OCI-LY7 (cell line): Measurements from ENCODE around the gene HOXD4. TPM values are rescaled to one million over a fixed set of nuclear protein-coding genes. Genes with fewer than 3 reads are reported as not detected.

Source experiments
- BruUV-seq: library from RNA; stranded (reverse); fragments of 400-500 nt; replicated peaks from 2 replicates; lab custom pipeline; 2021; lab: Mats Ljungman, UMichigan
- CTCF ChIA-PET: fragments of 300-600 bp; sonication (Branson Sonifier 250); formaldehyde crosslinking; loops from one replicate; lab custom pipeline; 2022; ENCODE audit warnings: antibody characterized with exemption; ENCODE audit not compliant: unreplicated experiment; lab: Charles Lee
- POLR2A ChIA-PET: fragments of 300-600 bp; sonication (Branson Sonifier 250); formaldehyde crosslinking; loops from one replicate; lab custom pipeline; 2022; ENCODE audit warnings: antibody characterized with exemption; lab: Charles Lee
- DNase-seq: peaks from one replicate; pipeline ENCODE4 v3.0.0-alpha.2; 2015; ENCODE audit warnings: low spot score
- H2AFZ ChIP-seq: fragments of 200-600 bp; sonication (generic), shearing (Covaris generic); 2 replicates; pipeline ENCODE4 v1.6.1; 2014; ENCODE audit warnings: mild to moderate bottlenecking, antibody characterized with exemption, low read length, moderate library complexity
- H3K27ac ChIP-seq: fragments of 200-600 bp; sonication (generic); 2 replicates; pipeline ENCODE4 v1.5.1; 2014; ENCODE audit warnings: mixed run types, low read depth, mild to moderate bottlenecking, moderate library complexity, low read length, inconsistent platforms; ENCODE audit not compliant: poor library complexity, severe bottlenecking
- H3K36me3 ChIP-seq: fragments of 200-600 bp; sonication (generic); 2 replicates; pipeline ENCODE4 v1.6.1; 2014; ENCODE audit warnings: mild to moderate bottlenecking, antibody characterized with exemption, low read length, moderate library complexity, mixed read lengths; ENCODE audit not compliant: insufficient read depth
- H3K4me1 ChIP-seq: fragments of 200-600 bp; sonication (generic); 2 replicates; pipeline ENCODE4 v1.5.1; 2014; ENCODE audit warnings: mild to moderate bottlenecking, low read length; ENCODE audit not compliant: insufficient read depth, poor library complexity, severe bottlenecking
- H3K4me2 ChIP-seq: fragments of 200-600 bp; sonication (generic); 2 replicates; pipeline ENCODE4 v1.6.1; 2014; ENCODE audit warnings: mild to moderate bottlenecking, low read length
- H3K4me3 ChIP-seq: fragments of 200-600 bp; sonication (generic); 2 replicates; pipeline ENCODE4 v1.5.1; 2014; ENCODE audit warnings: mild to moderate bottlenecking, low read depth, low read length; ENCODE audit not compliant: poor library complexity, severe bottlenecking
- H3K79me2 ChIP-seq: fragments of 200-600 bp; sonication (generic); 2 replicates; pipeline ENCODE4 v1.6.1; 2016; ENCODE audit warnings: low read depth, mild to moderate bottlenecking, low read length, moderate library complexity, mixed read lengths; ENCODE audit not compliant: insufficient read depth
- H3K9me2 ChIP-seq: fragments of 200-600 bp; sonication (generic); 2 replicates; pipeline ENCODE4 v1.6.1; 2016; ENCODE audit warnings: mild to moderate bottlenecking, low read length, mixed read lengths; ENCODE audit not compliant: insufficient read depth
- H3K9me3 ChIP-seq: fragments of 200-600 bp; sonication (generic); 2 replicates; pipeline ENCODE4 v1.6.1; 2014; ENCODE audit warnings: mild to moderate bottlenecking, mixed run types, low read length, mixed read lengths
- H4K20me1 ChIP-seq: fragments of 200-600 bp; sonication (generic); 2 replicates; pipeline ENCODE4 v1.6.1; 2014; ENCODE audit warnings: mild to moderate bottlenecking, antibody characterized with exemption, low read length, moderate library complexity, mixed read lengths; ENCODE audit not compliant: insufficient read depth
- EZH2phosphoT487 ChIP-seq: fragments of 200-600 bp; sonication (generic); IDR thresholded peaks from 2 replicates; pipeline ENCODE4 v1.6.1; 2018; ENCODE audit warnings: low read depth, borderline replicate concordance, mild to moderate bottlenecking, mixed run types, antibody characterized with exemption, low read length, moderate library complexity, mixed read lengths
- intact Hi-C: fragments of 100-400 bp; cut with micrococcal nuclease; formaldehyde crosslinking; loops from one replicate; pipeline ENCODE4 v1.10.0; 2022; ENCODE audit not compliant: unreplicated experiment
- microRNA-seq: library from miRNA; unstranded; fragments of <30 nt; microRNA quantifications from one replicate; pipeline ENCODE4 v1.2.0, GENCODE V29; 2022; ENCODE audit warnings: borderline replicate concordance
- small RNA-seq: library from RNA; depleted of rRNA; stranded (forward); fragments of <200 nt; gene quantifications from one replicate; pipeline ENCODE3, GENCODE V24; 2014
- total RNA-seq, 2 experiments: library from RNA; depleted of rRNA in 1 of 2; stranded (reverse); fragments of >200 nt in 1 of 2; shearing (Covaris generic) in 1 of 2; gene quantifications; 2 replicates each; pipeline ENCODE4 v1.2.3, GENCODE V29; 2014 to 2022
- TF ChIP-seq, protein P1 (sequence below): fragments of 200-600 bp; sonication (generic); conservative IDR thresholded peaks from 2 replicates; pipeline ENCODE4 v1.5.1; 2014; ENCODE audit warnings: mild to moderate bottlenecking, antibody characterized with exemption, low read length, moderate library complexity, mixed read lengths

HOXD4 gene
- total RNA-seq, 2 experiments from 2014 or later, result not detected

DNA sequence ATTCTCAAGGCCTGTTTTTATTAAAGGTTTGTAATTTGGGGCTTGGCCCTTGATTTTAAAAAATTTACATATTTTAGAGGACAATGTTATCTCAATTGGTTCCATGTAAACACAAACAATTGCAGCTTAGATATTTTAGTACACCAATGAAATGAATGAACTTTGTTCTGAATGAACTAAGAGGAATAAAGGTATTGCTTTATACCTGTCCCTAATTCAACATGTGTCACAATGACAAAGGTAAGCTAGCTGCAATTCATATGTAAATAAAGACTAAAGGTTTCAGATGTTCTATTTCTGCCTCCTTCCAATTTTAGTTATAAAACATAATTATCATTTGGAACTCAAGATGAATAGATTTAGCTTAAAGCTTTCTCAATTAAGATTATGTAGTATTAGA lies 48.6 kb downstream of the HOXD4 start:
- Histone ChIP-seq H2AFZ (no peak overlapping the region), H3K4me2 (no peak overlapping the region), H3K27ac (no peak overlapping the region), H3K4me1 (no peaks in the 10 kb centered on the region), H3K36me3 (no peaks in the 10 kb centered on the region), H3K9me2 (no peaks in the 10 kb centered on the region), H4K20me1 (no peaks in the 10 kb centered on the region), H3K4me3 (no peak overlapping the region), H3K79me2 (no peaks in the 10 kb centered on the region), H3K9me3 (no peaks in the 10 kb centered on the region)
- TF ChIP-seq, protein P1, sequence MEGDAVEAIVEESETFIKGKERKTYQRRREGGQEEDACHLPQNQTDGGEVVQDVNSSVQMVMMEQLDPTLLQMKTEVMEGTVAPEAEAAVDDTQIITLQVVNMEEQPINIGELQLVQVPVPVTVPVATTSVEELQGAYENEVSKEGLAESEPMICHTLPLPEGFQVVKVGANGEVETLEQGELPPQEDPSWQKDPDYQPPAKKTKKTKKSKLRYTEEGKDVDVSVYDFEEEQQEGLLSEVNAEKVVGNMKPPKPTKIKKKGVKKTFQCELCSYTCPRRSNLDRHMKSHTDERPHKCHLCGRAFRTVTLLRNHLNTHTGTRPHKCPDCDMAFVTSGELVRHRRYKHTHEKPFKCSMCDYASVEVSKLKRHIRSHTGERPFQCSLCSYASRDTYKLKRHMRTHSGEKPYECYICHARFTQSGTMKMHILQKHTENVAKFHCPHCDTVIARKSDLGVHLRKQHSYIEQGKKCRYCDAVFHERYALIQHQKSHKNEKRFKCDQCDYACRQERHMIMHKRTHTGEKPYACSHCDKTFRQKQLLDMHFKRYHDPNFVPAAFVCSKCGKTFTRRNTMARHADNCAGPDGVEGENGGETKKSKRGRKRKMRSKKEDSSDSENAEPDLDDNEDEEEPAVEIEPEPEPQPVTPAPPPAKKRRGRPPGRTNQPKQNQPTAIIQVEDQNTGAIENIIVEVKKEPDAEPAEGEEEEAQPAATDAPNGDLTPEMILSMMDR, result no peak
- TF ChIP-seq EZH2phosphoT487, result no peak
- no peak for DNase-seq
- ChIA-PET CTCF (no interaction called here), POLR2A (interaction anchor here (0.9 kb wide), 1 partner anchor 16 kb away, joined by 4 read pairs; no protein-coding TSS in a partner anchor)
- intact Hi-C loops, result no loop called here
- BruUV-seq, result no TSS peak

DNA sequence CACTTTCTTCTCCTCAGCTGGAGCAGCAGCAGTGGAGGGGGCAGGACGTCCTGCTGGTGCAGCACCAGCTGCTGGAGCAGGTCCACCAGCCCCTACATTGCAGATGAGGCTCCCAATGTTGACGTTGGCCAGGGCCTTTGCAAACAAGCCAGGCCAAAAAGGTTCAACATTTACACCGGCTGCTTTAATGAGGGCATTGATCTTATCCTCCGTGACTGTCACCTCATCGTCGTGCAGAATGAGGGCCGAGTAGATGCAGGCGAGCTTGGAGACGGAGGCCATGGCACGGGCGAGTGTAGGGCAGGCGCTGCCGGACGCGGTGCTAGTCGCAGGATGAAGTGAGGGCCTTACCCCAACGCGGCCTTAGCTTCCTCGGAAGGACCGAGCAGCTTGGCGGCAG lies 49.6 kb downstream of the HOXD4 start:
- Histone ChIP-seq H3K9me2 (no peaks in the 10 kb centered on the region), H3K9me3 (no peaks in the 10 kb centered on the region), H3K36me3 (no peaks in the 10 kb centered on the region), H3K79me2 (no peaks in the 10 kb centered on the region), H4K20me1 (no peaks in the 10 kb centered on the region), H3K27ac (no peak overlapping the region), H3K4me3 (no peak overlapping the region), H3K4me1 (no peaks in the 10 kb centered on the region), H2AFZ (no peak overlapping the region), H3K4me2 (no peak overlapping the region)
- TF ChIP-seq, protein P1, result no peak
- TF ChIP-seq EZH2phosphoT487, result no peak
- no TSS peak for BruUV-seq
- intact Hi-C loops, result no loop called here
- CTCF ChIA-PET, result no interaction called here
- DNase-seq, result no peak
- POLR2A ChIA-PET, result no interaction called here

DNA sequence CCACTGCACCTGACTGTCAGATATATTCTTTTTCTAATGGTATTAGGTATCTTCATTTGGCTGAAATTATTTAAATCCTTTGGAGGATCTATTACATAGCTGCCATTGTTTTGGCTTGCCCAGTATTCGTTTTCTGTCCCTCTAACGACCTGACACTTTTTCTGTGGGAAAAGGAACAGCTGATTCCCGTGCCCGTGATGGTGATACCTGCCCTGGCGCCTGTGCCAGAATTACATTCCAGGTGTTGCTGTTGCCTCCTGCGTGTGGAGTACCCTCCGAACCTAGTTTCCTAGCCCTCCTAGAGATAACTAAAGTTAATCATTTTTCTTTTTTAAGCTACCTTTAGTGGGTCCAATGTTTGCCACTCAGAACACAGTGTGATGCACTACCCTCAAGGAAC lies 51.1 kb downstream of the HOXD4 start:
- Histone ChIP-seq H4K20me1 (no peaks in the 10 kb centered on the region), H3K79me2 (no peaks in the 10 kb centered on the region), H3K9me2 (no peaks in the 10 kb centered on the region), H3K4me2 (no peak overlapping the region), H3K36me3 (no peaks in the 10 kb centered on the region), H3K9me3 (no peaks in the 10 kb centered on the region), H3K4me1 (no peaks in the 10 kb centered on the region), H2AFZ (no peak overlapping the region), H3K4me3 (no peak overlapping the region), H3K27ac (no peak overlapping the region)
- CTCF ChIA-PET, result no interaction called here
- no peak for DNase-seq
- intact Hi-C loops, result no loop called here
- POLR2A ChIA-PET, result no interaction called here
- BruUV-seq, result no TSS peak
- TF ChIP-seq, protein P1, result no peak
- TF ChIP-seq EZH2phosphoT487, result no peak

Small RNA genes lying within 50 kb of the gene (microRNA-seq; reads per million reads assigned to microRNA genes)
- 3.0 reads per million for gene MIR10B

Small RNA genes lying within 50 kb of the gene (small RNA-seq; reads per million reads assigned to genes)
- not detected for gene MIR10B

Other genes starting within 250 kb of the HOXD4 start
- gene LNPK, start 149.3 kb upstream of the HOXD4 start, total RNA-seq (2014; rRNA removed; shearing (Covaris generic)), result 14.0 and 18.0 TPM in 2 replicates
- 34.7 and 38.3 TPM in 2 replicates for gene LNPK, start 149.3 kb upstream of the HOXD4 start, total RNA-seq (2022)
- gene EVX2, start 67.6 kb upstream of the HOXD4 start, total RNA-seq (2014; rRNA removed; shearing (Covaris generic)), result not detected in 2 replicates
- not detected in 2 replicates for gene EVX2, start 67.6 kb upstream of the HOXD4 start, total RNA-seq (2022)
- gene HOXD13, start 58.8 kb upstream of the HOXD4 start, total RNA-seq (2014; rRNA removed; shearing (Covaris generic)), result not detected in 2 replicates
- not detected in 2 replicates for gene HOXD13, start 58.8 kb upstream of the HOXD4 start, total RNA-seq (2022)
- gene HOXD12, start 51.8 kb upstream of the HOXD4 start, total RNA-seq (2014; rRNA removed; shearing (Covaris generic)), result not detected in 2 replicates
- gene HOXD12, start 51.8 kb upstream of the HOXD4 start, total RNA-seq (2022), result 0.25 TPM in 1 of 2 replicates, not detected in the other
- gene HOXD11, start 44.3 kb upstream of the HOXD4 start, total RNA-seq (2014; rRNA removed; shearing (Covaris generic)), result not detected in 2 replicates
- not detected in 2 replicates for gene HOXD11, start 44.3 kb upstream of the HOXD4 start, total RNA-seq (2022)
- gene HOXD10, start 34.8 kb upstream of the HOXD4 start, total RNA-seq (2014; rRNA removed; shearing (Covaris generic)), result not detected in 2 replicates
- not detected in 2 replicates for gene HOXD10, start 34.8 kb upstream of the HOXD4 start, total RNA-seq (2022)
- gene HOXD9, start 28.8 kb upstream of the HOXD4 start, total RNA-seq (2014; rRNA removed; shearing (Covaris generic)), result not detected in 2 replicates
- gene HOXD9, start 28.8 kb upstream of the HOXD4 start, total RNA-seq (2022), result not detected in 2 replicates
- not detected in 2 replicates for gene HOXD8, start 21.8 kb upstream of the HOXD4 start, total RNA-seq (2014; rRNA removed; shearing (Covaris generic))
- not detected in 2 replicates for gene HOXD8, start 21.8 kb upstream of the HOXD4 start, total RNA-seq (2022)
- not detected in 2 replicates for gene HOXD3, start 5.8 kb downstream of the HOXD4 start, total RNA-seq (2014; rRNA removed; shearing (Covaris generic))
- gene HOXD3, start 5.8 kb downstream of the HOXD4 start, total RNA-seq (2022), result not detected in 2 replicates
- gene HOXD1, start 37.1 kb downstream of the HOXD4 start, total RNA-seq (2014; rRNA removed; shearing (Covaris generic)), result not detected in 2 replicates
- gene HOXD1, start 37.1 kb downstream of the HOXD4 start, total RNA-seq (2022), result not detected in 2 replicates
- 36.8 and 71.3 TPM in 2 replicates for gene MTX2, start 117.9 kb downstream of the HOXD4 start, total RNA-seq (2014; rRNA removed; shearing (Covaris generic))
- gene MTX2, start 117.9 kb downstream of the HOXD4 start, total RNA-seq (2022), result 31.9 and 33.2 TPM in 2 replicates